Measurements from ENCODE around the gene MS4A13.

MS4A13 gene

DNA sequence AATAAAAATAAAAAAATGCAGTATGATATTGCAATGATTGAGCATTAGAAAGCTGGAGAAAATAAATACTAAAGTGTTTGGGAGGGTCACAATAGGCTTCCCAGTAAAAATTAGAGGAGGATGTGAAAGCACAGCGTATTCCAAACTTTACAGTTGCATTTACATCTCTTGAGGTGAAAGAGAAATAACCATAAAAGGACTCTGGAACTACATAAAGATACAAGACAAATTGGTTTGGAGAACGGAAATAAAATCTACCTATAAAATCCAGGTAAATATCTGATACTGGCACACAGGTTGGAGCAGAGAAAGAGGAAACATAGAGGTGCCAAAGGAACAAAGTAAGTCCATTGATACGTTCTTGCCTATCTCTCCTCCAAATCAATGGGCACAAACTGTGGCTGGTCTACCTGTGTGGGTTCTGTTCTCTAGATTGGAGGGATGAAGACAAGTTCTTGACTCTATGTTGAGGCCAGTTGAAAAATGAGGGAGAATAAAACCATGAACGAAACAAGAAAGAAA is 22.6 kb upstream of the MS4A13 start, which contains the start of gene MS4A12:
Gene MS4A12, plus strand, starts transcription at position 291 of the 522 bp plus-strand sequence. CDS start 4,541 bp downstream, outside the sequence.
- peaks cover 3% of the 10 kb centered on the region for H3K27me3 Mint-ChIP-seq (ENCODE audit: low read depth, poor library complexity)
- H3K36me3 Mint-ChIP-seq (ENCODE audit: low read depth), result no peaks in the 10 kb centered on the region
- no peak for DNase-seq
- no peaks in the 10 kb centered on the region for H3K4me1 Mint-ChIP-seq
- no peak within 1 kb of the TSS for H3K27ac Mint-ChIP-seq
- TF ChIP-seq, protein P1, sequence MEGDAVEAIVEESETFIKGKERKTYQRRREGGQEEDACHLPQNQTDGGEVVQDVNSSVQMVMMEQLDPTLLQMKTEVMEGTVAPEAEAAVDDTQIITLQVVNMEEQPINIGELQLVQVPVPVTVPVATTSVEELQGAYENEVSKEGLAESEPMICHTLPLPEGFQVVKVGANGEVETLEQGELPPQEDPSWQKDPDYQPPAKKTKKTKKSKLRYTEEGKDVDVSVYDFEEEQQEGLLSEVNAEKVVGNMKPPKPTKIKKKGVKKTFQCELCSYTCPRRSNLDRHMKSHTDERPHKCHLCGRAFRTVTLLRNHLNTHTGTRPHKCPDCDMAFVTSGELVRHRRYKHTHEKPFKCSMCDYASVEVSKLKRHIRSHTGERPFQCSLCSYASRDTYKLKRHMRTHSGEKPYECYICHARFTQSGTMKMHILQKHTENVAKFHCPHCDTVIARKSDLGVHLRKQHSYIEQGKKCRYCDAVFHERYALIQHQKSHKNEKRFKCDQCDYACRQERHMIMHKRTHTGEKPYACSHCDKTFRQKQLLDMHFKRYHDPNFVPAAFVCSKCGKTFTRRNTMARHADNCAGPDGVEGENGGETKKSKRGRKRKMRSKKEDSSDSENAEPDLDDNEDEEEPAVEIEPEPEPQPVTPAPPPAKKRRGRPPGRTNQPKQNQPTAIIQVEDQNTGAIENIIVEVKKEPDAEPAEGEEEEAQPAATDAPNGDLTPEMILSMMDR (IDR thresholded peaks at IDR 0.05), result no peak
- H3K4me3 Mint-ChIP-seq, result no peak within 1 kb of the TSS
- H3K9me3 Mint-ChIP-seq, result no peaks in the 10 kb centered on the region

DNA sequence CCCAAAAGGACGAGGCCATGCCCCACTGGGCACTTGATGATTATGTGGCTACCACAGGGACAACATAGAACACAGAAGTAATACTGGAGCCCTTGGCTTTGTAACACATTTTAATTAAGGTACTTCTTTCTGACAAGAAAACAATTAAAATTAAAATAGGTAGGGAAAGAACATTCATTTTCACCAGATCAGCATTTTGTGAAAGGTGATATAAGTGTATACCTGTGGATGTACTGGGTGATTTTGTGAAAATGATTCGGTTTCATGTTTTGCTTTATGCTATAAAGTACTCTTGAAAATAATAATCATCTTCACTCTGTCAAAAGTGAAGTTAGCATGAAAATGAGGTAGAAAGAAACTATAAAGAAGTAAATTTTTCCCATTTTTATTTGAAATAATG is 21.7 kb upstream of the MS4A13 start:
- no peak for DNase-seq
- Mint-ChIP-seq H3K4me1 (peaks cover 2% of the 10 kb centered on the region), H3K36me3 (ENCODE audit: low read depth) (no peaks in the 10 kb centered on the region), H3K4me3 (no peak overlapping the region), H3K27ac (no peak overlapping the region), H3K9me3 (no peaks in the 10 kb centered on the region), H3K27me3 (ENCODE audit: low read depth, poor library complexity) (no peaks in the 10 kb centered on the region)
- TF ChIP-seq, protein P1 (IDR thresholded peaks at IDR 0.05), result no peak

DNA sequence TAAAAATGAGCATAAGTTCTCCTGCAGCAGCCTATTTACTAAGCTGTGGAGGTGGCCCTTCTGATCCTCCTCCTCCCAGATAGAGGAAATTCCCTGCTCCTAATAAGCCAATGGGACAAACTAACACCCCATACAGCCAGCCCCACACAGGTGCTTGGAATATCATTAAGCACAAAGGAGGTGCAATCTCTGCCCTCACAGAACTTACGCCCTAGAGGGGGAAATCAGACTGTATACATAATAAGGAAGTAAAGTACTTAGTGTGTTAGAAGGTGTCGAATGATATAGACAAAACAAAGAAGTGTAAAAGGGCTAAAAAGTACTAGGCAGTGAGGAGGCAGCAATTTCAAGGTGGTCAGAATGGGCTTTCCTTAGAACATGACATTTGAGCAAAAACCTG is 16.8 kb upstream of the MS4A13 start:
- H3K4me1 Mint-ChIP-seq, result peaks cover 6% of the 10 kb centered on the region
- H3K9me3 Mint-ChIP-seq, result no peaks in the 10 kb centered on the region
- H3K36me3 Mint-ChIP-seq (ENCODE audit: low read depth), result no peaks in the 10 kb centered on the region
- DNase-seq, result no peak
- peak overlapping the region; percentile 3 for H3K27ac Mint-ChIP-seq
- H3K27me3 Mint-ChIP-seq (ENCODE audit: low read depth, poor library complexity), result no peaks in the 10 kb centered on the region
- TF ChIP-seq, protein P1 (IDR thresholded peaks at IDR 0.05), result no peak
- no peak overlapping the region for H3K4me3 Mint-ChIP-seq

DNA sequence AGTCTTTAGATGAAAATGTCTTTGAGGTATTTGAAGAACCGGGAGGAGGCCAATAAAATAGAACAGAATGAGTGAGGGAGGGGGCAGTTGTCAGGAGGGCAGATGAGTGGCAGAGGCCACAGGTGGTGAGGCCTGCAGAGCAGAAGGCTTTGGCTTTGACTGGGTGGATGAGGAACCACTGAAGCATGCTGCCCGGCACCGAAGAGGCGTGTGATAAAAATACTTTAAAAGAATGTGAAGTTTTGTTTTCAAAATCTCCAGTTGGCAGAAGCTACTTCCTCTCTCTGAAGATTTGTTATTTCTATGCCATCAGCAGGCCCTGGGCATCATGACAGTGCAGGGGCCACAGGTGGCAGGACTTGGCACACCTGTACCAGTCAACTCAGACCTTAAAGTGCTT is 16.3 kb upstream of the MS4A13 start:
- DNase-seq, result no peak
- no peaks in the 10 kb centered on the region for H3K27me3 Mint-ChIP-seq (ENCODE audit: low read depth, poor library complexity)
- H3K4me1 Mint-ChIP-seq, result peaks cover 6% of the 10 kb centered on the region
- H3K4me3 Mint-ChIP-seq, result no peak overlapping the region
- H3K36me3 Mint-ChIP-seq (ENCODE audit: low read depth), result no peaks in the 10 kb centered on the region
- H3K27ac Mint-ChIP-seq, result no peak overlapping the region
- TF ChIP-seq, protein P1 (IDR thresholded peaks at IDR 0.05), result no peak
- no peaks in the 10 kb centered on the region for H3K9me3 Mint-ChIP-seq

DNA sequence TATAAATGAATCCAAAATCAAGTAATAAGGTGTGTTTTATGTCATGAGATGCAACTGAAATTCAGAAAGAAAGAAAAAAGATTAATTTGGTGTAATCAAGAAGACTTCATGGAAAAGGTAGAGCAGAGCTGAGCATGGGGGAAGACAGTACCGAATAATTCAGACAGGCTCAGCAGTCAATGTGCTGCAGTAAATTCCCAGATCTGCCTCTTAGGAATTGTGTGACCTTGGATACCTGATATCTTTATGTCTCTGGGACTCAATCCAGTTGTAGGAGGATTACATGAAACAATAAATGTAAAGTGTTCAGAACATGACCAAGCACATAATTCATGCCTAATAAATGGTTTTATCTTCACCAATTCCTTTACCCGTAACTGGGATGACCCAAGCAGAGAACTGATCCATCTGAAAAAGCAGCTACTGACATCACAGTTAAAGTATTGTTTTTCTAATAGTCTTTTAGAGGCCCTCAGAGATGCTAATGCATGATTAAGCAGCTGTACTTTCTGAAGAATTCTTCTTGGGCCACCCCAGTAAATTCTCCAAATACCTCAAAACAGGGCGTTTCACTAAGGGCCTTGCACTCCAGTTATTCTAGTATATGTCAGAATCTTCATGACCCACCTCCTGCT is 14.8 kb upstream of the MS4A13 start:
- H3K9me3 Mint-ChIP-seq, result peaks cover 5% of the 10 kb centered on the region
- TF ChIP-seq, protein P1 (IDR thresholded peaks at IDR 0.05), result no peak
- peaks cover 11% of the 10 kb centered on the region for H3K4me1 Mint-ChIP-seq
- no peaks in the 10 kb centered on the region for H3K36me3 Mint-ChIP-seq (ENCODE audit: low read depth)
- DNase-seq, result no peak
- H3K4me3 Mint-ChIP-seq, result no peak overlapping the region
- H3K27ac Mint-ChIP-seq, result no peak overlapping the region
- no peaks in the 10 kb centered on the region for H3K27me3 Mint-ChIP-seq (ENCODE audit: low read depth, poor library complexity)

DNA sequence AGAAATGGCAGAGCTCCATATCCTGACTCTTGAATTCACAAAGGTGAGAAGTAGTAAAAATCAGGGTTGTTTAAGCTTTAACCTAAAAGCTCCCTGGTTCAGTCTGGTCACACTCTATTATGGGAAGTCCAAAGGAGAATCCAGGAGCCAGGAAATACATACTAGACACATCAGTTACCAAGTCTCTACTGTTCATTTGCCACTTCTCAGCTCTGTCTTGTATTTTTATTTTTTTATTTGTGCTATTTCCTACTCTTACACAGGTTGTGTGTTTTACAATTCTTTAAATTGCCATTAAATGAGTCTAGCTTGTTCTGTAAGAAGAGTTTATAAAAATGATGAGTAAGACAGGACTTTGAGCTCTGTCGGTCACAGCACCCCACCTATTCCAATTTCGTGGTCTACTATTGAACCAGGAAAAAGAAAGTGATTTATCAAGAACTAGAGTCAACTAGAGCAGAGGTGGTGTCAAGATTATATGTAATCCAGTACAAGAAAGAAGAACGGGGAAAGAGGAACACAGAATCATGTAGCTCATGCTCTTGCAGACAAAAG is 12.9 kb upstream of the MS4A13 start:
- H3K27ac Mint-ChIP-seq, result no peak overlapping the region
- peaks cover 5% of the 10 kb centered on the region for H3K9me3 Mint-ChIP-seq
- DNase-seq, result no peak
- TF ChIP-seq, protein P1 (IDR thresholded peaks at IDR 0.05), result no peak
- no peaks in the 10 kb centered on the region for H3K36me3 Mint-ChIP-seq (ENCODE audit: low read depth)
- no peaks in the 10 kb centered on the region for H3K27me3 Mint-ChIP-seq (ENCODE audit: low read depth, poor library complexity)
- H3K4me1 Mint-ChIP-seq, result peaks cover 11% of the 10 kb centered on the region
- no peak overlapping the region for H3K4me3 Mint-ChIP-seq

Measured in nephron progenitor cell (in vitro differentiated cells).